GM06990 (cell line): Measurements from ENCODE around the gene TGM3.

Experiments
- DNase-seq: peaks from one replicate; pipeline ENCODE4 v3.0.0-alpha.2; 2011; ENCODE audit not compliant: insufficient read length; ENCODE audit errors: extremely low read depth
- H3K27me3 ChIP-seq: replicated peaks from 2 replicates; pipeline ENCODE4 v1.6.0; 2011; ENCODE audit warnings: low read length; ENCODE audit not compliant: control insufficient read depth, insufficient read depth
- H3K36me3 ChIP-seq: 2 replicates; pipeline ENCODE4 v1.5.1; 2011; ENCODE audit warnings: low read length; ENCODE audit not compliant: control insufficient read depth, insufficient read depth
- H3K4me3 ChIP-seq: replicated peaks from 2 replicates; pipeline ENCODE4 v1.5.1; 2011; ENCODE audit warnings: low read depth, mild to moderate bottlenecking, control low read depth, low read length
- TF ChIP-seq, protein P1 (sequence below): IDR thresholded peaks from 2 replicates; pipeline ENCODE4 v1.5.1; 2011; ENCODE audit warnings: low read length, control low read depth, mild to moderate bottlenecking, inconsistent platforms; ENCODE audit not compliant: insufficient read depth, poor library complexity, severe bottlenecking

TGM3 gene

DNA sequence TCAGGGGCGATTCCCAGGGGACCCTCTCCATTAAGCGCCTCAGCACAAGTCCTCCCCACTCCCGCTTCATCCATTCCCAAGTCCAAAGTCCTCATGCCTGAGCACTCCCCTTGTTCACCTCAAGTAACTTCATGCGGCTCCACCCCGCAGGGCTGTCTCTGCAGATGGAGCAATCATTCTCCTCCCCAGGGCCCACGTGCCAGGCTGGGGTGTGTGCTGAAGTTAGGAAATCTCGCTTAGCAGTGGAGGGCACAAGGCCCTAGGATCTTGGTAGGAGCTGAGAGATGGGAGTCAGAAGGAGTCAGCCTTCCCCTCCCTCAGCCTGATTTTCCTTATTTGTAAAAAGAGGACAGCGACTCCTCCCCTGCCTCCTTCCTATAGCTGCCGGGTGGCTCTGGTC, 3.5 kb downstream of the TGM3 start:
- TF ChIP-seq, protein P1, sequence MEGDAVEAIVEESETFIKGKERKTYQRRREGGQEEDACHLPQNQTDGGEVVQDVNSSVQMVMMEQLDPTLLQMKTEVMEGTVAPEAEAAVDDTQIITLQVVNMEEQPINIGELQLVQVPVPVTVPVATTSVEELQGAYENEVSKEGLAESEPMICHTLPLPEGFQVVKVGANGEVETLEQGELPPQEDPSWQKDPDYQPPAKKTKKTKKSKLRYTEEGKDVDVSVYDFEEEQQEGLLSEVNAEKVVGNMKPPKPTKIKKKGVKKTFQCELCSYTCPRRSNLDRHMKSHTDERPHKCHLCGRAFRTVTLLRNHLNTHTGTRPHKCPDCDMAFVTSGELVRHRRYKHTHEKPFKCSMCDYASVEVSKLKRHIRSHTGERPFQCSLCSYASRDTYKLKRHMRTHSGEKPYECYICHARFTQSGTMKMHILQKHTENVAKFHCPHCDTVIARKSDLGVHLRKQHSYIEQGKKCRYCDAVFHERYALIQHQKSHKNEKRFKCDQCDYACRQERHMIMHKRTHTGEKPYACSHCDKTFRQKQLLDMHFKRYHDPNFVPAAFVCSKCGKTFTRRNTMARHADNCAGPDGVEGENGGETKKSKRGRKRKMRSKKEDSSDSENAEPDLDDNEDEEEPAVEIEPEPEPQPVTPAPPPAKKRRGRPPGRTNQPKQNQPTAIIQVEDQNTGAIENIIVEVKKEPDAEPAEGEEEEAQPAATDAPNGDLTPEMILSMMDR = no peak
- Histone ChIP-seq H3K4me3 (no peak overlapping the region), H3K27me3 (no peaks in the 10 kb centered on the region), H3K36me3 (no peaks in the 10 kb centered on the region)
- no peak for DNase-seq

DNA sequence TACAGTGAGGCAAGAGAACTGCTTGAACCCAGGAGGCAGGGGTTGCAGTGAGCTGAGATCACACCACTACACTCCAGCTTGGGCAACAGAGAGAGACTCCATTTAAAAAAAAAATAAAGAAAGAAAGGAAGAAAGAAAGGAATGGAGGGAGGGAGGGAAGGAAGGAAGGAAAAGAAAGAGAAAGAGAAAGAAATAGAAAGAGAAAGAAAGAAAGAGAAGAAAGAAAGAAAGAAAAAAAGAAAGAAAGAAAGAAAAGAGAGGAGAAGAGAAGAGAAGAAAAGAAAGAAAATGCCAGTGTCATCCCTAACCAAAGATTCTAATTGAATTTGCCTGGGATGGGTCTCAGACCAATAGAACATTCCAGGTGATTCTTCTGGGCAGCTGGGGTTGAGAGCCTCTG, 4.2 kb downstream of the TGM3 start:
- no peaks in the 10 kb centered on the region for H3K36me3 ChIP-seq
- H3K27me3 ChIP-seq = peaks cover 2% of the 10 kb centered on the region
- TF ChIP-seq, protein P1 = no peak

DNA sequence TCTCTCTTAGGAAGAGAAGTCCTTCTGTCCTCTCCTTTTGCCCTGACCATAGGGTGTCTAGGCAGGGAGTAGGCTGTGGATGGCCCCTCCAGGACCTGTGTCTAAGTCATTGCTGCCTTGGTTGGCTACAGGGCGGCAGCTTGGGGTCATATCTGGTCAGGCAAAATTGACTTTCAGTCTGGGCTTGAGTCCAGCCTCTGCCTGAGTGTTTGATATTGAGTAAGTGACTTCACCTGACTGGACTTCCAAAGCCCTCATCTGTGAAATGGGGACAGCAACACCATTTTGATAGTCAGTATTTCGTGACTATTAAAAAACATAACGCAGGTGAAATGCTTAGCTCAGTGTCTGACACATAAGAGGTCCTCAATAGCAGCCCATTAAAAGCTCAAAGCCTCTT, 4.6 kb downstream of the TGM3 start:
- H3K36me3 ChIP-seq = no peaks in the 10 kb centered on the region
- H3K27me3 ChIP-seq = peaks cover 2% of the 10 kb centered on the region
- DNase-seq = no peak
- H3K4me3 ChIP-seq = no peak overlapping the region
- TF ChIP-seq, protein P1 = no peak

More for the DNA sequence above, 4.2 kb downstream of the TGM3 start:
- H3K4me3 ChIP-seq = no peak overlapping the region
- DNase-seq = no peak

GRCh38 chr20:2301164-2301622, 5.4 kb downstream of the TGM3 start:
- no peak overlapping the region for H3K4me3 ChIP-seq
- no peaks in the 10 kb centered on the region for H3K36me3 ChIP-seq
- H3K27me3 ChIP-seq = peaks cover 2% of the 10 kb centered on the region
- TF ChIP-seq, protein P1 = no peak
- peak; percentile 80 for DNase-seq

DNA sequence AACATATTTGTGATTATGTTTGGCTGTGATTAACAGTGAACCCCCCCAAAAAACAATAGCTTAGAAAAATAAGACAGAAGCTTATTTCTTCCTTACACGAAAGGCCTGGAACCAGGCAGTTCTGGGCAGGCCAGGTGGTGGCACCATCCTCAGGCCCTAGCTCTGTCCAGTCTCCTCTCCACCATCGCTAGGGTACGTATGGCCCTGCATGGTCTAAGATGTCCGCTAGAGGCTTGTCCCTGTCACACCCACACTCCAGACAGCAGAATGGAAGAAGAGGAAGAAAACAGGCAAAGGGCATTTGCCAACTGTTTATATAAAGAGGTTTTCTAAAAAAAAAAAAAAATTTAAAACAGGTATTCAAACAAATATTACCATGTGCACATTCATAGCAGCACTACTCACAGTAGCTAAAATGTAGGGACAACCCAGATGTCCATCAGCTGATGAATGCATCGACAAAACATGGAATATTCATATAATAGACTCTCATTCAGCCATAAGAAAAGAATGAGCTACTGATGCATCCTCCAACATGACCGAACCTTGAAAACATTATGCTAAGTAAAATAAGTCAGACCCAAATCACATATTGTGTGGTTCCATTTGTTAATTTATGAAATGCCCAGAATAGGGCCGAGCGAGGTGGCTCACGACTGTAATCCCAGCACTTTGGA, 6.7 kb downstream of the TGM3 start:
- Histone ChIP-seq H3K36me3 (no peaks in the 10 kb centered on the region), H3K4me3 (no peak overlapping the region), H3K27me3 (peaks cover 2% of the 10 kb centered on the region)
- no peak for DNase-seq
- TF ChIP-seq, protein P1 = no peak
